ENCODE measurements around the gene TELO2.
A peak's percentile ranks its signal among the peaks of the same experiment; 100 is the strongest.

TELO2 gene

DNA sequence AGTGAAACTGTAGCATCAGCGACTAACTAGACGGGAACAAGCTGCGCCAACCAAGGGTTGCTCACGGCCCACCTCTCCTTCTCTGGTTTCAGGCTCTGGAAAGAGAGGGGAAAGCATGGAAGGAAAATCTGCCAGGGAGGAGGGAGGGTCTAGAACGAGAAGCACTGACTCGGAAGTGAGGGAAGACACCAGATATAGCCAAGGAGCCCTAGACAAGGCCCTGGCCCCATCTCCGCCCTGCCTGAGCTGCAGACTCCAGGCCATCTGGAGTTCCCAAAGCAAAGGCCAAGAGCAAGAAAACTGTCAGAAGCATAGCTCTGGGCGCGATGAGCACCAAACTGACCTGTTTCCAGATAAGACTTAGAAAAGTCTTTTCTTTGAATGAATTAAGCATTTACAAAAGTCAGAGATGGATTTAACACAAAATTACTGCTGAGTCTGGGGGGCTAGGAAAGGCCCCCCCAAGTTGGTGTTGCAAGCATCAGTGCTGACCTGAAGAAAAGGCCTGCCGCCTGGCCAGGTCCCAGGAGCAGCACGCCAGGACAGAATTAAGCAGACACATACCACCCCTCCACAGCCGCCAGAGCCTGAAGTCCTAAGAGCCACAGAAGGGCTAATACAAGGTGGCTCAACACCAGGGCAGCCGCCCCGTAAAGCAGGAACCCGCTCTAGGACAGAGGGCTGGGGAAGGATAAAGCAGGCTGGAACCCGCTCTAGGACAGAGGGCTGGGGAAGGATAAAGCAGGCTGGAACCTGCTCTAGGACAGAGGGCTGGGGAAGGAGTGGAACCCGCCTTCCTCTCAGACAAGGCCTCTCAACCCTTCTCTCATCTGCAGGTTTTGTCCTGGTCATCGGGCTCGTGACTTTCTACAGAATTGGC lies 61.0 kb downstream of the TELO2 start:
- H3K36me3 Mint-ChIP-seq = no peaks in the 10 kb centered on the region
- no peak overlapping the region for H3K4me3 Mint-ChIP-seq
- no peaks in the 10 kb centered on the region for H3K9me3 Mint-ChIP-seq
- peak overlapping the region; percentile 80 for H3K27ac Mint-ChIP-seq
- no peaks in the 10 kb centered on the region for H3K27me3 Mint-ChIP-seq
- peaks cover 33% of the 10 kb centered on the region for H3K4me1 Mint-ChIP-seq

DNA sequence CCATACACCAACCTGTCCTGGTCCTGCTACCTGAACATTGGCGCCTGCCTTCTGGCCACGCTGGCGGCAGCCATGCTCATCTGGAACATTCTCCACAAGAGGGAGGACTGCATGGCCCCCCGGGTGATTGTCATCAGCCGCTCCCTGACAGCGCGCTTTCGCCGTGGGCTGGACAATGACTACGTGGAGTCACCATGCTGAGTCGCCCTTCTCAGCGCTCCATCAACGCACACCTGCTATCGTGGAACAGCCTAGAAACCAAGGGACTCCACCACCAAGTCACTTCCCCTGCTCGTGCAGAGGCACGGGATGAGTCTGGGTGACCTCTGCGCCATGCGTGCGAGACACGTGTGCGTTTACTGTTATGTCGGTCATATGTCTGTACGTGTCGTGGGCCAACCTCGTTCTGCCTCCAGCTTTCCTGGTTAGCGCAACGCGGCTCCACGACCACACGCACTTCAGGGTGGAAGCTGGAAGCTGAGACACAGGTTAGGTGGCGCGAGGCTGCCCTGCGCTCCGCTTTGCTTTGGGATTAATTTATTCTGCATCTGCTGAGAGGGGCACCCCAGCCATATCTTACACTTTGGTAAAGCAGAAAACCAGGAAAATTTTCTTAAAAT lies 61.8 kb downstream of the TELO2 start:
- H3K9me3 Mint-ChIP-seq = no peaks in the 10 kb centered on the region
- no peaks in the 10 kb centered on the region for H3K27me3 Mint-ChIP-seq
- no peaks in the 10 kb centered on the region for H3K36me3 Mint-ChIP-seq
- H3K27ac Mint-ChIP-seq = no peak overlapping the region
- peaks cover 33% of the 10 kb centered on the region for H3K4me1 Mint-ChIP-seq
- H3K4me3 Mint-ChIP-seq = no peak overlapping the region

DNA sequence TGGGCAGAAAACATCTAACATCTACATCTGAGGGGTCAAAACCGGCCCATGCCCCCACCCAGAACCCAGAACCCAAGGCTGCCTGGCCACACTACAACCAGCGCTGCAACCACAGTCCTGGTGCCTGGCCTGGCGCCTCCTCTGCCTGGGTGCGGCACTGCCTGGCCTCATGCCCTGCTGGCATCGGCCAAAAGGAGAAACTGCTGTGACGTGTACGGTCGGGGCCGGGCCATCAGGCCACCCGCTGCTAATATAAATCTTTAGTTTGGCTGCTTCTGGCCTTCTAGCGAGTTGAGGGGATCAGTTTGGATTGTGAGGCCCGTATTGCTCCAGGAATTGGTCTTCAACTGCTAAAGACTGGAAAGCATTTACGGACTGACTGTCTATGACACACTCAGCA lies 63.1 kb downstream of the TELO2 start:
- Mint-ChIP-seq H3K27me3 (no peaks in the 10 kb centered on the region), H3K9me3 (no peaks in the 10 kb centered on the region), H3K27ac (no peak overlapping the region), H3K36me3 (no peaks in the 10 kb centered on the region), H3K4me3 (no peak overlapping the region), H3K4me1 (peaks cover 37% of the 10 kb centered on the region)

DNA sequence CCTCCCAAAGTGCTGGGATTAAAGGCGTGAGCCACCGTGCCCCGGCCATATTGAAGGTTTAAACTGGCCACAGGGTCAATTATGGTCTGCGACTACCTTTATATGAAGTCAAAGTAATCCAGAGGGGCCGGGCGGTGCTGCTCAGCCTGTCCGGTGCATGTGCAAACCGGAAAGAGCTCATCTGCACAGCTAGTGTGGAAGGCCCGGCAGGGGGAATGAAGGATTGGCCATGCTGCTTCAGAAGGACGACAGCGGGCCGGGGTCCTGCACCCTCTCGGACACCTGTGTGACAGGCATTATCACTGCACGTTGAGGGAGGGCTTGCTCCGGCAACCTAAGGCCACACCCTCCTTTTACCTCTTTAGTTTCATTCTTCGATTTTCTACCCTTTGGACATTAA lies 63.9 kb downstream of the TELO2 start:
- H3K9me3 Mint-ChIP-seq = no peaks in the 10 kb centered on the region
- peaks cover 45% of the 10 kb centered on the region for H3K4me1 Mint-ChIP-seq

DNA sequence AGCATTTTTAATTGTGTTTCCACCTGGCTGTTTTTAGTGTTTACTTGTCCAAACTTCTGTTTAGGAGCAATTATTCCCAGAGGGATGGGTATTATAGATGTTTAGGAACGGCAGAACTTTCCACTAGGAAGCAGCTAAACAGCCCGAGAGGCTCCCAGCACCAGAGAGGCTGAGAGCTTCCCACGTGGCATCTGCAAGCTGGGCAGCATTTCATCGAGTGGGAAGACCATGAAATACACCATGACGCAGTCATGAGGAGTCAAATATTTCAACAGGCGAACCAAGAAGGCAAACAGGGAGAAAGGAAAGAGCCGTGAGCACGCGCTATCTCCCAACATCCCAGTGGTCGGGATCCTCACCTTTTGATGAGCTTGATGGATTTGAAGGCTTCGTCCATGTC lies 64.4 kb downstream of the TELO2 start:
- Mint-ChIP-seq H3K27ac (no peak overlapping the region), H3K9me3 (no peaks in the 10 kb centered on the region), H3K4me1 (peaks cover 46% of the 10 kb centered on the region)

More for the DNA sequence above, 63.9 kb downstream of the TELO2 start:
- Mint-ChIP-seq H3K27ac (no peak overlapping the region), H3K27me3 (no peaks in the 10 kb centered on the region), H3K36me3 (no peaks in the 10 kb centered on the region), H3K4me3 (no peak overlapping the region)

DNA sequence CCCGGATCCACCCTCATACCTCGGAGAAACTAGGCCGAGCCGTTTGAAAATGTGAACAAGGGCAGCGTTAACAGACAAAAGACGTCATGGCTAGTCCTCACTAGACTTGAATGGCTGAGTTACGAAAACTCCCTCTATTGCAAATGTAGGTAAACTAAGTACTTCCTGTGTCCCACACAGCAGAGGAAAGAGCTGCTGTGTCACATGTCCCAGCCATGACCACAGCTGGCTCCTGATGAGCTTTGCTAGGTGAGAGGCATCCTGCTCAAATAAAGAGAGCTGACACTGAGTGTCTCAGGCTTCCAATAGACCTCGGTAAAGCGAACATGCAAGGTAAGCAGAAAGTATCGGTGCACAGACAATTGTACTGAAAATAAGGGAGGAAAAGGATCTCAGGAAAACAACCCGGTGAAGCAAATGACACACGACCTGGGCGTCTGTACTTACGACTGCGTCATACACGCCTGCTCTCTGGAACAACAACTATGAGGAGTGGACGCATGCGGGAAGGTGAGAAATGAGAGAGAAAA lies 66.4 kb downstream of the TELO2 start:
- peaks cover 45% of the 10 kb centered on the region for H3K4me1 Mint-ChIP-seq
- H3K36me3 Mint-ChIP-seq = no peaks in the 10 kb centered on the region
- no peaks in the 10 kb centered on the region for H3K9me3 Mint-ChIP-seq
- H3K27me3 Mint-ChIP-seq = no peaks in the 10 kb centered on the region
- peak overlapping the region; percentile 53 for H3K4me3 Mint-ChIP-seq
- peak overlapping the region; percentile 93 for H3K27ac Mint-ChIP-seq

More for the DNA sequence above, 64.4 kb downstream of the TELO2 start:
- Mint-ChIP-seq H3K36me3 (no peaks in the 10 kb centered on the region), H3K27me3 (no peaks in the 10 kb centered on the region), H3K4me3 (no peak overlapping the region)

All from activated naive CD4-positive, alpha-beta T cell treated with anti-CD3 and anti-CD28 coated beads, Interleukin-2, amount 50 U/mL, for 24 hours (primary cell).